ENCODE results near the gene TMEM201.

The TMEM201 gene

GRCh38 chr1:9580942-9581341 lies 7.8 kb upstream of the TMEM201 start:
- DNase-seq (ENCODE audit: low read depth in 2 of 2), result no peak

GRCh38 chr1:9586147-9586766 lies 2.5 kb upstream of the TMEM201 start:
- no peak for DNase-seq (ENCODE audit: low read depth in 2 of 2)

GRCh38 chr1:9589144-9589718 lies 520 bp downstream of the TMEM201 start:
- DNase-seq (ENCODE audit: low read depth in 2 of 2), result peak; percentile 13 to 24

GRCh38 chr1:9589719-9590157 lies 1.0 kb downstream of the TMEM201 start:
- no peak for DNase-seq (ENCODE audit: low read depth in 2 of 2)

- no peak for DNase-seq (ENCODE audit: low read depth in 2 of 2)
These were observed 1.5 kb downstream of the TMEM201 start for GRCh38 chr1:9590201-9590600.

- no peak for DNase-seq (ENCODE audit: low read depth in 2 of 2)
These were observed 2.4 kb downstream of the TMEM201 start for GRCh38 chr1:9590945-9591668.

- DNase-seq (ENCODE audit: low read depth in 2 of 2), result no peak
These were observed 3.2 kb downstream of the TMEM201 start for GRCh38 chr1:9591669-9592509.

GRCh38 chr1:9592510-9593075 lies 3.9 kb downstream of the TMEM201 start:
- no peak for DNase-seq (ENCODE audit: low read depth in 2 of 2)

- no peak for DNase-seq (ENCODE audit: low read depth in 2 of 2)
These were observed 4.4 kb downstream of the TMEM201 start for GRCh38 chr1:9593147-9593491.

GRCh38 chr1:9593492-9594465 lies 5.1 kb downstream of the TMEM201 start:
- DNase-seq (ENCODE audit: low read depth in 2 of 2), result no peak

- no peak for DNase-seq (ENCODE audit: low read depth in 2 of 2)
These were observed 5.9 kb downstream of the TMEM201 start for GRCh38 chr1:9594471-9595155.

- no peak for DNase-seq (ENCODE audit: low read depth in 2 of 2)
These were observed 6.7 kb downstream of the TMEM201 start for GRCh38 chr1:9595156-9595967.

- no peak for DNase-seq (ENCODE audit: low read depth in 2 of 2)
These were observed 7.2 kb downstream of the TMEM201 start for GRCh38 chr1:9595968-9596340.

GRCh38 chr1:9596415-9597123 lies 7.9 kb downstream of the TMEM201 start:
- no peak for DNase-seq (ENCODE audit: low read depth in 2 of 2)

GRCh38 chr1:9597361-9598315 lies 8.9 kb downstream of the TMEM201 start:
- no peak for DNase-seq (ENCODE audit: low read depth in 2 of 2)

- DNase-seq (ENCODE audit: low read depth in 2 of 2), result no peak
These were observed 9.6 kb downstream of the TMEM201 start for GRCh38 chr1:9598316-9598700.

- no peak for DNase-seq (ENCODE audit: low read depth in 2 of 2)
These were observed 11.0 kb downstream of the TMEM201 start for GRCh38 chr1:9599741-9600140.

All from stimulated activated CD4-positive, alpha-beta T cell treated with anti-CD3 and anti-CD28 coated beads, Interleukin-1b, Interleukin-23, amount 100 ng/mL, for 4 hours (primary cell).